Measurements from ENCODE around the gene MAML3.

GRCh38 chr4:140110542-140111215 is 43.3 kb downstream of the MAML3 start:
- no peak for TF ChIP-seq CTCF (IDR thresholded peaks at IDR 0.05; ENCODE audit: insufficient read depth, low read length)
- no peak for TF ChIP-seq GABPA (IDR thresholded peaks at IDR 0.05; ENCODE audit: low read depth)
- no peak for TF ChIP-seq POLR2AphosphoS5 (IDR thresholded peaks at IDR 0.05; ENCODE audit: low read depth)
- no peak for TF ChIP-seq REST (IDR thresholded peaks at IDR 0.05; ENCODE audit: insufficient replicate concordance, low read depth)

Measured in HL-60 (cell line).